K562 (cell line): ENCODE measurements around the gene RNASEH2C. TPM values are rescaled to one million over a fixed set of nuclear protein-coding genes. Genes with fewer than 3 reads are reported as not detected.

ENCODE experiments used
- ATAC-seq: fragments of 200-7000 bp; cut with Tn5 transposase; 3 replicates; pipeline ENCODE4 v1.9.1; 2020; ENCODE audit warnings: moderate library complexity
- BruUV-seq: library from RNA; stranded (reverse); fragments of 400-500 nt; replicated peaks from 2 replicates; lab custom pipeline; 2021; lab: Mats Ljungman, UMichigan
- CTCF ChIA-PET: fragments of 300-600 bp; formaldehyde crosslinking; extraction: SDS; loops from one replicate; lab custom pipeline; 2021; ENCODE audit warnings: low intra/inter-chr PET ratio; lab: Yijun Ruan, JAX
- POLR2A ChIA-PET: fragments of 300-600, 350-650 bp; sonication (Branson Sonifier 250); formaldehyde crosslinking; extraction: SDS; loops from one replicate; lab custom pipeline; 2021; ENCODE audit warnings: antibody characterized with exemption, inconsistent platforms; lab: Yijun Ruan, JAX
- DNase-seq, 4 experiments: peaks; one replicate each; pipeline versions ENCODE4 v3.0.0 to v3.0.0-alpha.2; 2011 to 2018; ENCODE audit warnings: low spot score in 3 of 4, mixed read lengths in 3 of 4; ENCODE audit errors: extremely low read depth in 1 of 4
- FAIRE-seq: peaks from 2 replicates; lab custom pipeline; 2011; peaks lifted over from hg19 to GRCh38; lab: Jason Lieb, UNC
- H2AFZ ChIP-seq: 2 replicates; pipeline ENCODE4 v1.6.0; 2011; ENCODE audit warnings: low read depth, low read length, control low read depth, inconsistent platforms
- H3K27ac ChIP-seq: fragments of 200-600 bp; 3 replicates; pipeline ENCODE4 v1.8.0; 2011; ENCODE audit warnings: low read depth, mild to moderate bottlenecking, control low read depth, inconsistent platforms, low read length, moderate library complexity, mixed read lengths; ENCODE audit errors: extremely low read depth
- H3K27me3 ChIP-seq, 2 experiments: fragments of 300-600 bp in 1 of 2; 2 replicates in 1 of 2; 3 replicates in 1 of 2; pipeline versions ENCODE4 v1.6.0 to v1.8.0; 2011; ENCODE audit warnings: inconsistent platforms in 2 of 2, low read length in 2 of 2, mild to moderate bottlenecking in 1 of 2, mixed read lengths in 1 of 2, moderate library complexity in 1 of 2; ENCODE audit not compliant: control insufficient read depth in 2 of 2, insufficient read depth in 2 of 2
- H3K36me3 ChIP-seq: fragments of 300-600 bp; 3 replicates; pipeline ENCODE4 v1.8.0; 2011; ENCODE audit warnings: mild to moderate bottlenecking, low read length, inconsistent platforms; ENCODE audit not compliant: control insufficient read depth, insufficient read depth
- H3K4me1 ChIP-seq, 2 experiments: fragments of 200-600 bp in 1 of 2; replicated peaks in 1 of 2; 2 replicates in 1 of 2; 3 replicates in 1 of 2; pipeline versions ENCODE4 v1.5.1 to v1.8.0; 2011; ENCODE audit warnings: inconsistent platforms in 2 of 2, low read length in 2 of 2, mild to moderate bottlenecking in 1 of 2, mixed read lengths in 1 of 2, moderate library complexity in 1 of 2; ENCODE audit not compliant: control insufficient read depth in 2 of 2, insufficient read depth in 2 of 2
- H3K4me2 ChIP-seq: 2 replicates; pipeline ENCODE4 v1.6.1; 2011; ENCODE audit warnings: low read length, control low read depth, inconsistent platforms, mixed read lengths; ENCODE audit not compliant: insufficient read depth
- H3K4me3 ChIP-seq: fragments of 200-600 bp; sonication (generic), shearing (Covaris generic); 2 replicates; pipeline ENCODE4 v1.5.1; 2016; ENCODE audit warnings: control low read depth, inconsistent platforms
- H3K79me2 ChIP-seq: fragments of 200-600 bp; 3 replicates; pipeline ENCODE4 v1.8.0; 2011; ENCODE audit warnings: low read length, inconsistent platforms; ENCODE audit not compliant: control insufficient read depth, insufficient read depth
- H3K9ac ChIP-seq, 2 experiments: 2 replicates each; pipeline versions ENCODE4 v1.6.0 to v1.6.1; 2011; ENCODE audit warnings: low read depth in 2 of 2, low read length in 2 of 2, control low read depth in 1 of 2, inconsistent platforms in 1 of 2, mild to moderate bottlenecking in 1 of 2, mixed read lengths in 1 of 2; ENCODE audit not compliant: insufficient read depth in 1 of 2
- H3K9me1 ChIP-seq: one replicate; pipeline ENCODE4 v1.6.0; 2011; ENCODE audit warnings: inconsistent platforms, mild to moderate bottlenecking, low read length, moderate library complexity; ENCODE audit not compliant: control insufficient read depth, insufficient read depth
- H3K9me3 ChIP-seq: replicated peaks from 2 replicates; pipeline ENCODE4 v1.5.1; 2011; ENCODE audit warnings: low read depth, low read length, inconsistent platforms; ENCODE audit not compliant: control insufficient read depth, insufficient read depth
- H4K20me1 ChIP-seq: replicated peaks from 2 replicates; pipeline ENCODE4 v1.6.1; 2011; ENCODE audit warnings: low read length, inconsistent platforms, mixed read lengths; ENCODE audit not compliant: control insufficient read depth, insufficient read depth
- CREB1 ChIP-seq, 2 experiments: sonication (generic) in 1 of 2; formaldehyde crosslinking in 1 of 2; IDR thresholded peaks; 2 replicates each; pipeline versions ENCODE4 v1.6.1 to v1.8.0; 2012 to 2022; ENCODE audit warnings: inconsistent platforms in 1 of 2, mild to moderate bottlenecking in 1 of 2, missing genetic modification reagents in 1 of 2, moderate library complexity in 1 of 2
- EHMT2 ChIP-seq: fragments of 450-650 bp; IDR thresholded peaks from 2 replicates; pipeline ENCODE4 v1.6.1; 2018; ENCODE audit warnings: antibody characterized with exemption
- NCOA1 ChIP-seq: fragments of 450-650 bp; IDR thresholded peaks from 2 replicates; pipeline ENCODE4 v1.6.1; 2016; ENCODE audit warnings: low read depth
- NCOA6 ChIP-seq: fragments of 450-650 bp; IDR thresholded peaks from 2 replicates; pipeline ENCODE4 v1.6.1; 2017; ENCODE audit warnings: mild to moderate bottlenecking
- NUFIP1 ChIP-seq: fragments of 450-650 bp; IDR thresholded peaks from 2 replicates; pipeline ENCODE4 v1.6.1; 2018; ENCODE audit not compliant: partially characterized antibody
- POLR2G ChIP-seq: fragments of 200-400 bp; formaldehyde crosslinking; IDR thresholded peaks from 2 replicates; pipeline ENCODE4 v1.6.1; 2017; ENCODE audit warnings: low read depth, mild to moderate bottlenecking, antibody characterized with exemption, low read length, moderate library complexity
- RB1 ChIP-seq: fragments of 450-650 bp; IDR thresholded peaks from 2 replicates; pipeline ENCODE4 v1.6.1; 2017; ENCODE audit warnings: low read depth, mild to moderate bottlenecking
- RBFOX2 ChIP-seq: fragments of 200-400 bp; formaldehyde crosslinking; IDR thresholded peaks from 2 replicates; pipeline ENCODE4 v1.6.1; 2017; ENCODE audit warnings: low read depth, mild to moderate bottlenecking, low read length, moderate library complexity
- SNRNP70 ChIP-seq: fragments of 200-400 bp; formaldehyde crosslinking; optimal IDR thresholded peaks from 2 replicates; pipeline ENCODE3; 2017; ENCODE audit warnings: low read depth, low read length
- TFAM ChIP-seq: fragments of 250-450 bp; sonication (Bioruptor Pico); conservative IDR thresholded peaks from 2 replicates; pipeline ENCODE4 v1.5.0; 2021; ENCODE audit warnings: mild to moderate bottlenecking, moderate library complexity
- ZNF282 ChIP-seq: sonication (generic); formaldehyde crosslinking; IDR thresholded peaks from 2 replicates; pipeline ENCODE4 v1.8.1; 2023; ENCODE audit warnings: missing genetic modification reagents
- WGBS: fragments of 100-300 bp; shearing (Covaris generic); methylation state at CpG from one replicate; pipeline ENCODE4 v1.1.6; 2016; ENCODE audit warnings: low coverage, mixed read lengths; ENCODE audit not compliant: insufficient coverage; ENCODE audit errors: missing lambda C conversion rate; 5-methylcytosine and 5-hydroxymethylcytosine counted together
- in situ Hi-C: fragments of 300-500 bp; cut with MboI; formaldehyde crosslinking; loops from 4 replicates; pipeline ENCODE4 v1.15.0; 2018; ENCODE audit warnings: inconsistent platforms, mixed read lengths
- intact Hi-C: fragments of 100-400 bp; cut with micrococcal nuclease; formaldehyde crosslinking; loops from 2 replicates; pipeline ENCODE4 v1.14.2; 2022
- polyA plus RNA-seq, 8 experiments: library from polyadenylated mRNA; depleted of rRNA in 4 of 8; stranded (reverse) in 5 of 8; unstranded in 3 of 8; fragments of >200 nt; fragmentation: Nextera tagmentation in 2 of 8; fragmentation: Illumina TruSeq in 1 of 8; extraction: Ambion mirVana in 2 of 8; extraction: Trizol in 1 of 8; gene quantifications; 2 replicates each; pipeline versions ENCODE4 v1.2.1 to v1.2.3, GENCODE V29; 2011 to 2014; ENCODE audit warnings: inconsistent platforms in 1 of 8, missing spikeins in 1 of 8
- total RNA-seq, 7 experiments: library from RNA; depleted of rRNA in 6 of 7; stranded (reverse); fragments of >200 nt in 6 of 7; fragmentation: Illumina TruSeq in 2 of 7; extraction: Trizol in 2 of 7; gene quantifications; 2 replicates each; pipeline versions ENCODE4 v1.2.1 to v1.2.3, GENCODE V29; 2011 to 2021; ENCODE audit warnings: low replicate concordance in 1 of 7
- TF ChIP-seq, protein P1 (sequence below): fragments of 250-450 bp; sonication (Bioruptor Pico); IDR thresholded peaks from 2 replicates; pipeline ENCODE4 v1.8.0; 2021; ENCODE audit warnings: moderate library complexity, mild to moderate bottlenecking, inconsistent platforms
- TF ChIP-seq, protein P2 (sequence below): sonication (generic); formaldehyde crosslinking; IDR thresholded peaks from 2 replicates; pipeline ENCODE4 v1.8.0; 2023; ENCODE audit warnings: missing genetic modification reagents, mild to moderate bottlenecking, borderline replicate concordance
- TF ChIP-seq, protein P3 (sequence below): fragments of 250-450 bp; sonication (Bioruptor Pico); IDR thresholded peaks from 2 replicates; pipeline ENCODE4 v1.4.0; 2020

RNASEH2C gene
- total and polyA plus RNA-seq, 9 of the 15 experiments (the other 6 are each of a cell fraction or from before 2014, with no cell fraction given) = 5.4 to 78.2 (median 15.6) TPM

DNA sequence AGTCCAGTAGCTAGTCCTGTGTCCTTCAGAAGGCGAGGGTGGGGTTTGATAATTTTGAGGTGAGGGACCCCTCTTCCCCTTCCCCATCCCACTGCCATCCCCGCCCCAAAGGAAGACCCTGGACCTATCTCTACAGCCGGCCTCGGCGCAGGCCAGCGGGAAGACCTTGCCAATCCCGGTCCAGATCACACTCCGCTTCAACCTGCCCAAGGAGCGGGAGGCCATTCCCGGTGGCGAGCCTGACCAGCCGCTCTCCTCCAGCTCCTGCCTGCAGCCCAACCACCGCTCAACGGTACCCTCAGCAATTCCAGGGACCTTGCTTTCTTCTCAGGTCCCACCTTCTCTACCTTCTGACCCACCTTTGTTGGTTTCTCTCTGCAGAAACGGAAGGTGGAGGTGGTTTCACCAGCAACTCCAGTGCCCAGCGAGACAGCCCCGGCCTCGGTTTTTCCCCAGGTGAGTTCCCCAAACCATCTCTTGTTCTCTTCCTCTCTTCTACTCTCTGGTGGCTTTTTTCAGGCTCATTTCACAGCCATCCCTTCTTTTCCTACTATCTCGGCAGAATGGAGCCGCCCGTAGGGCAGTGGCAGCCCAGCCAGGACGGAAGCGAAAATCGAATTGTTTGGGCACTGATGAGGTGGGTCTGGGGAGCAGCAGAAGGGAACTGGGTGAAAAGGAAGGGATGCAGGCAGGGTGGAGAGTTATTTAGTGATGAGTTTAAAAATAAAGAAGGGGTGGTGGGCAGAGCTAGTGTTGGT is 7.2 kb downstream of the RNASEH2C start:
- H3K36me3 ChIP-seq = peaks cover 57% of the 10 kb centered on the region
- intact Hi-C loops = loop anchor here (5.0 kb wide), 2 partner anchors 59 to 174 kb away; partner anchors contain the start of gene FIBP
- in situ Hi-C loops = loop anchor here (5.0 to 10.0 kb wide), 2 partner anchors 109 to 281 kb away; no protein-coding TSS in a partner anchor
- H2AFZ ChIP-seq = no peak overlapping the region
- no peaks in the 10 kb centered on the region for H3K9me3 ChIP-seq
- peaks cover 5% of the 10 kb centered on the region; the same call in 1 of the 2 replicates for H4K20me1 ChIP-seq
- no peak for ATAC-seq
- peak overlapping the region; percentile 87 to 96; a peak in 3 of 4 replicates for H3K9ac ChIP-seq
- WGBS = 98% methylated on average over 21 of the region's 24 CpGs
- peaks cover 13% of the 10 kb centered on the region for H3K79me2 ChIP-seq
- no peak overlapping the region for H3K27ac ChIP-seq
- no peak for DNase-seq
- no TSS peak for BruUV-seq
- CTCF ChIA-PET = interaction anchor here (2.3 to 3.9 kb wide), 2 partner anchors 105 to 276 kb away, joined by 19 to 45 read pairs; no protein-coding TSS in a partner anchor
- FAIRE-seq = no peak
- no peaks in the 10 kb centered on the region for H3K9me1 ChIP-seq
- peak overlapping the region; percentile 90; the same call in 1 of the 2 replicates for H3K4me2 ChIP-seq
- H3K4me3 ChIP-seq = peak overlapping the region; percentile 59
- H3K27me3 ChIP-seq = no peaks in the 10 kb centered on the region
- POLR2A ChIA-PET = interaction anchor here (0.7 to 2.0 kb wide), 2 partner anchors 9 to 87 kb away, joined by 3 to 5 read pairs; no protein-coding TSS in a partner anchor
- H3K4me1 ChIP-seq = peaks cover 17 to 28% of the 10 kb centered on the region in 2 experiments
- no peak for TF ChIP-seq CREB1 (IDR thresholded peaks at IDR 0.05)
- TF ChIP-seq CREB1 (CRISPR knock-in tag; IDR thresholded peaks at IDR 0.05) = no peak
- TF ChIP-seq NUFIP1 = no peak
- no peak for TF ChIP-seq NCOA6
- no peak for TF ChIP-seq SNRNP70
- TF ChIP-seq TFAM (CRISPR knock-in tag) = no peak
- no peak for TF ChIP-seq NCOA1
- TF ChIP-seq ZNF282 = no peak
- TF ChIP-seq RBFOX2 = peak; percentile 55
- no peak for TF ChIP-seq RB1
- TF ChIP-seq EHMT2 = no peak
- peak; percentile 64 for TF ChIP-seq POLR2G
- TF ChIP-seq, protein P1, sequence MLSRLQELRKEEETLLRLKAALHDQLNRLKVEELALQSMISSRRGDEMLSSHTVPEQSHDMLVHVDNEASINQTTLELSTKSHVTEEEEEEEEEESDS (CRISPR knock-in tag) = no peak
- TF ChIP-seq, protein P2, sequence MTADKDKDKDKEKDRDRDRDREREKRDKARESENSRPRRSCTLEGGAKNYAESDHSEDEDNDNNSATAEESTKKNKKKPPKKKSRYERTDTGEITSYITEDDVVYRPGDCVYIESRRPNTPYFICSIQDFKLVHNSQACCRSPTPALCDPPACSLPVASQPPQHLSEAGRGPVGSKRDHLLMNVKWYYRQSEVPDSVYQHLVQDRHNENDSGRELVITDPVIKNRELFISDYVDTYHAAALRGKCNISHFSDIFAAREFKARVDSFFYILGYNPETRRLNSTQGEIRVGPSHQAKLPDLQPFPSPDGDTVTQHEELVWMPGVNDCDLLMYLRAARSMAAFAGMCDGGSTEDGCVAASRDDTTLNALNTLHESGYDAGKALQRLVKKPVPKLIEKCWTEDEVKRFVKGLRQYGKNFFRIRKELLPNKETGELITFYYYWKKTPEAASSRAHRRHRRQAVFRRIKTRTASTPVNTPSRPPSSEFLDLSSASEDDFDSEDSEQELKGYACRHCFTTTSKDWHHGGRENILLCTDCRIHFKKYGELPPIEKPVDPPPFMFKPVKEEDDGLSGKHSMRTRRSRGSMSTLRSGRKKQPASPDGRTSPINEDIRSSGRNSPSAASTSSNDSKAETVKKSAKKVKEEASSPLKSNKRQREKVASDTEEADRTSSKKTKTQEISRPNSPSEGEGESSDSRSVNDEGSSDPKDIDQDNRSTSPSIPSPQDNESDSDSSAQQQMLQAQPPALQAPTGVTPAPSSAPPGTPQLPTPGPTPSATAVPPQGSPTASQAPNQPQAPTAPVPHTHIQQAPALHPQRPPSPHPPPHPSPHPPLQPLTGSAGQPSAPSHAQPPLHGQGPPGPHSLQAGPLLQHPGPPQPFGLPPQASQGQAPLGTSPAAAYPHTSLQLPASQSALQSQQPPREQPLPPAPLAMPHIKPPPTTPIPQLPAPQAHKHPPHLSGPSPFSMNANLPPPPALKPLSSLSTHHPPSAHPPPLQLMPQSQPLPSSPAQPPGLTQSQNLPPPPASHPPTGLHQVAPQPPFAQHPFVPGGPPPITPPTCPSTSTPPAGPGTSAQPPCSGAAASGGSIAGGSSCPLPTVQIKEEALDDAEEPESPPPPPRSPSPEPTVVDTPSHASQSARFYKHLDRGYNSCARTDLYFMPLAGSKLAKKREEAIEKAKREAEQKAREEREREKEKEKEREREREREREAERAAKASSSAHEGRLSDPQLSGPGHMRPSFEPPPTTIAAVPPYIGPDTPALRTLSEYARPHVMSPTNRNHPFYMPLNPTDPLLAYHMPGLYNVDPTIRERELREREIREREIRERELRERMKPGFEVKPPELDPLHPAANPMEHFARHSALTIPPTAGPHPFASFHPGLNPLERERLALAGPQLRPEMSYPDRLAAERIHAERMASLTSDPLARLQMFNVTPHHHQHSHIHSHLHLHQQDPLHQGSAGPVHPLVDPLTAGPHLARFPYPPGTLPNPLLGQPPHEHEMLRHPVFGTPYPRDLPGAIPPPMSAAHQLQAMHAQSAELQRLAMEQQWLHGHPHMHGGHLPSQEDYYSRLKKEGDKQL (CRISPR knock-in tag) = no peak
- TF ChIP-seq, protein P3, sequence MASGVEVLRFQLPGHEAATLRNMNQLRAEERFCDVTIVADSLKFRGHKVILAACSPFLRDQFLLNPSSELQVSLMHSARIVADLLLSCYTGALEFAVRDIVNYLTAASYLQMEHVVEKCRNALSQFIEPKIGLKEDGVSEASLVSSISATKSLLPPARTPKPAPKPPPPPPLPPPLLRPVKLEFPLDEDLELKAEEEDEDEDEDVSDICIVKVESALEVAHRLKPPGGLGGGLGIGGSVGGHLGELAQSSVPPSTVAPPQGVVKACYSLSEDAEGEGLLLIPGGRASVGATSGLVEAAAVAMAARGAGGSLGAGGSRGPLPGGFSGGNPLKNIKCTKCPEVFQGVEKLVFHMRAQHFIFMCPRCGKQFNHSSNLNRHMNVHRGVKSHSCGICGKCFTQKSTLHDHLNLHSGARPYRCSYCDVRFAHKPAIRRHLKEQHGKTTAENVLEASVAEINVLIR (CRISPR knock-in tag) = no peak
